Measurements from ENCODE around the gene PITRM1. TPM values are rescaled to one million over a fixed set of nuclear protein-coding genes. Genes with fewer than 3 reads are reported as not detected.

Gene PITRM1
- total RNA-seq, 1 donor, result 84.6 TPM

GRCh38 chr10:3147117-3147820 is 25.3 kb downstream of the PITRM1 start:
- no peak overlapping the region for H3K4me3 ChIP-seq (ENCODE audit: low read depth, low read length)
- no peak for DNase-seq (ENCODE audit: low read depth)
- TF ChIP-seq, protein P1, sequence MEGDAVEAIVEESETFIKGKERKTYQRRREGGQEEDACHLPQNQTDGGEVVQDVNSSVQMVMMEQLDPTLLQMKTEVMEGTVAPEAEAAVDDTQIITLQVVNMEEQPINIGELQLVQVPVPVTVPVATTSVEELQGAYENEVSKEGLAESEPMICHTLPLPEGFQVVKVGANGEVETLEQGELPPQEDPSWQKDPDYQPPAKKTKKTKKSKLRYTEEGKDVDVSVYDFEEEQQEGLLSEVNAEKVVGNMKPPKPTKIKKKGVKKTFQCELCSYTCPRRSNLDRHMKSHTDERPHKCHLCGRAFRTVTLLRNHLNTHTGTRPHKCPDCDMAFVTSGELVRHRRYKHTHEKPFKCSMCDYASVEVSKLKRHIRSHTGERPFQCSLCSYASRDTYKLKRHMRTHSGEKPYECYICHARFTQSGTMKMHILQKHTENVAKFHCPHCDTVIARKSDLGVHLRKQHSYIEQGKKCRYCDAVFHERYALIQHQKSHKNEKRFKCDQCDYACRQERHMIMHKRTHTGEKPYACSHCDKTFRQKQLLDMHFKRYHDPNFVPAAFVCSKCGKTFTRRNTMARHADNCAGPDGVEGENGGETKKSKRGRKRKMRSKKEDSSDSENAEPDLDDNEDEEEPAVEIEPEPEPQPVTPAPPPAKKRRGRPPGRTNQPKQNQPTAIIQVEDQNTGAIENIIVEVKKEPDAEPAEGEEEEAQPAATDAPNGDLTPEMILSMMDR (IDR thresholded peaks at IDR 0.05; ENCODE audit: insufficient read depth, low read depth, low read length), result no peak

DNA sequence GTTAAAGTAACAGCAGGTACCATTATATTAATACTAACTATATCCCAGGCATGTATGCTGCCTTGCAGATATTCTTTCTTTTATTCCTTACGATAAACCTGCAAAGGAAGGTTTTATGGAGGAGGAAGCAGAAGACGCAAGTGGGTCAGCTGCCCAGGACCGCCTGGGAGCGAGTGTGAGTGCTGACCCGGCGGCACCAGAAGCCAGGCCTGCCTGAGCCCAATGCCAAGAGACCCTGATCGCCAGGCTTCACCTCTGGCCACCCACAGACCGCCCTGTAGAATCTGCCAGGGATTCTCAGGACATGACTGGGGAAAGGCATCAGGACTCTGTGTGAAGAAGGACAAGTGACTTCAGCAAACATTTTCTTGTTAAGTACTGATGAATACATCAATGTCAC is 26.3 kb downstream of the PITRM1 start:
- TF ChIP-seq, protein P1 (IDR thresholded peaks at IDR 0.05; ENCODE audit: insufficient read depth, low read depth, low read length), result no peak
- no peak overlapping the region for H3K4me3 ChIP-seq (ENCODE audit: low read depth, low read length)
- DNase-seq (ENCODE audit: low read depth), result no peak

- H3K4me3 ChIP-seq (ENCODE audit: low read depth, low read length), result no peak overlapping the region
- no peak for DNase-seq (ENCODE audit: low read depth)
- TF ChIP-seq, protein P1 (IDR thresholded peaks at IDR 0.05; ENCODE audit: insufficient read depth, low read depth, low read length), result no peak
Measured at GRCh38 chr10:3145366-3145765, 27.2 kb downstream of the PITRM1 start.

- TF ChIP-seq, protein P1 (IDR thresholded peaks at IDR 0.05; ENCODE audit: insufficient read depth, low read depth, low read length), result no peak
- no peak overlapping the region for H3K4me3 ChIP-seq (ENCODE audit: low read depth, low read length)
- no peak for DNase-seq (ENCODE audit: low read depth)
Measured at GRCh38 chr10:3143791-3144434, 28.7 kb downstream of the PITRM1 start.

DNA sequence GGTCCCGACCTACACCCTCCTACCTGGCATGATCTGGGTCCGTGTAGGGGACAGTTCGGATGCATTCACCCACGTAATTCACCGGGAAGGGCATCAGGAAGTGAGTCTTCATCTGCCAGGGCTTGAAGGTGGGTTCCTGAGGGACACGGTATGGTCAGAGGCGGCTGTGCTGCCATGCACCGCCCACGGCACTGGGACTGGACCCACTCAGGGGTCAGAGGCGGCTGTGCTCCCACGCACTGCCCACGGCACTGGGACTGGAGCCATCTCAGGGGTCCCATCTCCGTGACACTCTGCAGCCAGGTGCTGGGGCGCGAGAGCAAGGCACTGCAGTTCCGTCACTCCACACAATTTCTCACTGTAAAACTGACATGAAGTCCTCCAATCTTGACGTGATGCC is 29.2 kb downstream of the PITRM1 start:
- TF ChIP-seq, protein P1 (IDR thresholded peaks at IDR 0.05; ENCODE audit: insufficient read depth, low read depth, low read length), result no peak
- no peak for DNase-seq (ENCODE audit: low read depth)
- H3K4me3 ChIP-seq (ENCODE audit: low read depth, low read length), result no peak overlapping the region

- no peak for DNase-seq (ENCODE audit: low read depth)
- TF ChIP-seq, protein P1 (IDR thresholded peaks at IDR 0.05; ENCODE audit: insufficient read depth, low read depth, low read length), result no peak
Measured at GRCh38 chr10:3142146-3142875, 30.3 kb downstream of the PITRM1 start.

More at GRCh38 chr10:3142146-3142875, 30.3 kb downstream of the PITRM1 start:
- no peak overlapping the region for H3K4me3 ChIP-seq (ENCODE audit: low read depth, low read length)
